Stimulated activated CD8-positive, alpha-beta memory T cell treated with anti-CD3 and anti-CD28 coated beads, Interleukin-7, amount 100 ng/mL, for 1 hour (primary cell): ENCODE results near the gene PYCR2.
"Not testable (repeated sequence)": the region's sequence is repeated elsewhere in the genome, so short reads cannot be mapped to it uniquely, and the experiment has no call there.

Experiments used
- DNase-seq, 2 donors: peaks; one replicate each; pipeline ENCODE4 v3.0.0-alpha.2; 2020; ENCODE audit warnings: low read depth in 2 of 2

The PYCR2 gene

GRCh38 chr1:225942574-225942973 lies 18.5 kb upstream of the PYCR2 start:
- no peak for DNase-seq

DNA sequence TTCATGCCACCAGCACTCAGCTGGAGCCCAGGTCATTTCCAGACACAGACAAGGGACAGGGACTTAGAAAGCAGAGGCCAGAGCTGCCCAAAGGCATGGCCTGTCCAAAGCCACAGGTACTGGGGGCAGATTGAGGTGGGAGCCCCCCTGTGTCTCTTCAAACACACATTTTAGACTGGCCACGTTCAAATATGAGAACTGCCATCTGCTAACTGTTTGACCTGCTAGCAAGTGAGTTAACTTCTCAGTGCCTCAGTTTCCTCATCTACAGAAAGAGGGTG lies 17.8 kb upstream of the PYCR2 start:
- DNase-seq, result no peak

- DNase-seq, result no peak
Measured at GRCh38 chr1:225941187-225941941, 17.3 kb upstream of the PYCR2 start, which contains the start of gene LEFTY2. Gene LEFTY2 (minus strand): TSS chr1:225941220. CDS start chr1:225941140, 80 bp downstream.

DNA sequence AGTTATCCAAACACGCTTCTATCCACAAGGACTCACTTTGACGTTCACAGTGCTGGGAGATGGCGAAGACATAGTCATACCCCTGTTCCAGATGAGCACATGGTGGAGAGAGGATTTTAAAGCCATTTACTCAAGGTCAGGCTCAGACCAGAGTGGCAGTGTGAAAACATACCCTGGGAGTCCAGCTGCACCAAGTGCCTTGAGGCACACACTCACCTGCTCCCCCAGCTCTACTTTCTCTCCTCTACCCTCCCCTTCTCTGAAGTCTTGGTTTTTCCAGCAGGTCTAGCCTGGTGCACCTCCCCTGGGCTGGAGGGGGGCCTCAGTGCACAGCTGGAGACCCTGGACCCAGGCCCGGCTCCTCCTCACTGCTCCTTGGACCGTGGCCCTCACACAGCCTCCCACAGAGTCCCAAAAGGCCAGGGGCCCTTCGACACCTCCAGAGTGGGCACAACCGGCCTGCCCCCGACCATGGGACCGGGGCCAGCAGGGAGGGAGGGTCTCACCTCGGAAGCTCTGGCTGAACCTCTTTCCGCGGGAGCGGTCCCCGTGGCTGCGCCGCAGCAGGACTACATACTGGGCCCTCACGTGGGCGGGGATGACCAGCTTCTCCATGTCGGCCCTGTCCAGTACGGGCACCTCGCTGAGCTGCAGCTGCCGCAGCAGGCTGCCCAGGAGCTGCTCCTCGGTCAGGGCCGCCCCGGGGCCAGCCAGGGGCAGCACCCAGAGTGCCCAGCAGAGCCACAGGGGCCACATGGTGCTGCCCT lies 16.5 kb upstream of the PYCR2 start:
- no peak for DNase-seq

DNA sequence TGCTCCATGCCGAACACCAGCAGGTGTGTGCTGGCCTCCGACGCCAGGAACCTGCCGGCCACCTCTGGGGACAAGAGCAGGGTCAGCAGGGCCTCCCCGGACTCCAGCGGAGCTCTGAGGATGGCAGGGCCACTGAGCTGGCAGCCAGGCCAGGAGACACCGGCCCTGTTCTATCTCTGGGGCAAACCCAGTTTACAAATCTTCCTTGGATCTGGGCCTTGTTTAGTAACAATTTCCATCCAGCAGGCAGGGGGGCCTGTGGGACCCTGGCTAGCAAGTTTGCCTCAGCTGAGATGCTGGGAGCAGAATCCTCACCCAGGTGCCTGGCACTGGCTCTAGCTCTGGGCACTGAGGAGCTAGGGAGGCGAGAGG lies 15.9 kb upstream of the PYCR2 start:
- DNase-seq, result not testable (repeated sequence)

GRCh38 chr1:225939097-225939938 lies 15.3 kb upstream of the PYCR2 start:
- not testable (repeated sequence) for DNase-seq

DNA sequence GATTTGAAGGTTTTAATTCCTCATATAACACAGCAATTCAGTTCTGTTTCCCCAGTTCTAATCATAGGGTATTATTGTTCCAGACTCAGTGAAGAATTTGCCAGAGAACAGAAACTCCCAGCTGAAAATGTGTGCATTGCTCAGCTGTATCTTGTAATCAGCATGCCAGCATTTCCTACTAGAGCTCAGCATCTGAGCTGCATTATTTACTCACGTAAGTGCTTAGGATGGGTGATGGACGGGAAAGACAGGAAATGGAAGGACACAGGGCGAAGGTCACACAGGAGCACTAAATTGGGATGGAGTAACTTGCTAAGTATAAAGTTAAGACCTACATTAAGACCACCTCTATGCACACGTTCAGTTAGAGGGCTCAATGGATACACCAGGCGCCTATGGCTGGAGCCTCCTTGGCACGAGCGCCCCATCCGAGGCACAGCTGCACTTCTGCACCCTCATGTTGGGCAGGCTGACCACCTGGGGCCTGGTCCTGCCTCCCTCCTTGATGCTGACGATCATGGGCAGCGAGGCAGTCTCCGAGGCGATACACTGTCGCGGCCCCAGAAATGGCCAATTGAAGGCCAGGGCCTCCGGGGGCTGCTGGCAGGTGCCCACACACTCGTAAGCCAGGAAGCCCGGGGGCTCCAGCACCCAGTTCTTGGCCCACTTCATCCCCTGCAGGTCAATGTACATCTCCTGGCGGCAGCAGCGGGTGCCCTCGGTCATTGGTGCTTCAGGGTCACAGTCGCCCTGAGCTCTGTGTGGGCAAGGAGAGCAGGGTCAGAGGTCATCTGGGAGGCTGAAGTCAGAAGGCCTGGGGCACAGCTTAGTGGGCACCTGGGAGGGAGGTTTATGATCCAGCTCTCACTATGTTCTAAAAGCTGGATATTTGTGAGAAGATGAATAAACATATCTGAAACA lies 13.3 kb upstream of the PYCR2 start:
- no peak for DNase-seq

DNA sequence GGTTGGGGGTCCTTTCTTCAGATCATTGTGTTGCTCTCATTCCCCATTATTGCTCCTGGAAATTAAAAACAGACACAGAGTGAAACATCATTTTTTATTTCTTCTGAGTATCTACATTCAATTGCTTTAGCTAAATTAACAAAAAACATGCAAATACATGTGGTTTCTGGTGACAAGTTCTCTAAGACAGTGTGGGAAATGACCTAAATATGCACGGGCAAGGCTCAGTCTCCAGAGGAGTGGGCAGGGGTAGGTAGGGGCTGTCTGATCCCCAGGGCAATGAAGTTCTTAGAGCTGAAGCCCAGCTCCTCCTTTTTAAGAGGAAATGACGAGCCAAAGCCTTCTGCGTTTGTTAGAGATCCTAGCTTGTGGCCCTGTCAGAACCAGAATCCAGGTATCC lies 12.5 kb upstream of the PYCR2 start:
- DNase-seq, result no peak

- DNase-seq, result not testable (repeated sequence)
Measured at GRCh38 chr1:225936086-225936485, 12.0 kb upstream of the PYCR2 start.

DNA sequence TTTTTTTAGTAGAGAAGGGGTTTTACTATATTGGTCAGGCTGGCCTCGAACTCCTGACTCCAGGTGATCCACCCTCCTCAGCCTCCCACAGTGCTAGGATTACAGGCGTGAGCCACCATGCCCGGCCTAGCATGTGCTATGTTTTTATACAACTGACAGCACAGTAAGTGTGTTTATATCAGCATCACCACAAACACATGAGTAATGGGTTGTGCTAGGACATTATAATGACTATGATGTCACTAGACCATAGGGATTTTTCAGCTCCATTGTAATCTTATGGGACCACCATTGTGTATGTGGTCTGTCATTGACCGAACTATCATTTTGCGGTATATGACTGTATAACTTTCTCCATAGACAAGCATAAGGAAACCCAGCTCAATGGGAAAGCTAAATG lies 10.7 kb upstream of the PYCR2 start:
- DNase-seq, result no peak

GRCh38 chr1:225933072-225933471 lies 9.0 kb upstream of the PYCR2 start:
- DNase-seq, result no peak

GRCh38 chr1:225931270-225932136 lies 7.5 kb upstream of the PYCR2 start:
- DNase-seq, result no peak

GRCh38 chr1:225930566-225930965 lies 6.5 kb upstream of the PYCR2 start:
- no peak for DNase-seq

GRCh38 chr1:225929462-225929861 lies 5.4 kb upstream of the PYCR2 start:
- DNase-seq, result not testable (repeated sequence)

DNA sequence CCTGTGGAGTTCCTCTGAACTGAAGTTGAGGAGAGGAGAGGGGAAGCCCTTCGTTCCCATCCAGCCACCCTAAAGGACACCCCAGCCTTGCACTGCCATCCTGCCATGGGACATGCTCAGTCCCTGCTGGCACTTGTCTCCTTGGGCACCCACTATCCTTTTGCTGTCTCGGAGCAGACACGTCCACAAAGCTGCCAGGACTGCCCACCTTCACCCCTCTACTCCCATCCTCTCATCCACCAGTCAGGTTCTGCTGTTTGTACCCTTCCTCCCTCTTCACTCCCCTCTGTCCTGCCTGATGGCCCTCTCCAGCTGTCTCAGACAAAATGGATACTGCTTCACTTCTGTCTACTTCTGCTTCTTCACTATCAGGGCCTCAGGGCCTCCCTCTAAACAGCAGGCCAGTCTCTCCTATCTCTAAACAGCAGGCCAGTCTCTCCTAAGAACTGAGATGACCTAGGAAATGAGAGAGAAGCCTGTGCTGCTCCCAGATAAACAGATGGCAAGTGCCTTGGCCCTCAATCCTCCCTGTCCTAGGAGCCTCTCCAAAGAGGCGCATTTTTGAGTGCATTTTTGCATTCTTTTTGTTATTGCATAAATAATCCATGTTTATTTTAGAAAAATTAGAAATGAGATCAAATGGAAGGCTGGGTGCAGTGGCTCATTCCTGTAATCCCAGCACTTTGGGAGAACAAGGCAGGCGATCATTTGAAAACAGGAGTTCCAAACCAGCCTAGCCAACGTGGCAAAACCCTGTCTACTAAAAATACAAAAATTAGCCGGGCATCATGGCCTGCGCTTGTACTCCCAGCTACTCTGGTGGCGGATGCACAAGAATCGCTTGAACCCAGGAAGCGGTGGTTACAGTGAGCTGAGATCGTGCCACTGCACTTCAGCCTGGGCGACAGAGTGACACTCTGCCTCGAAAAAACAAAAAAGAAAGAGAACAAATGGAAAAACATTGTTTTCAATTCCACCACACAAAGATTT lies 4.4 kb upstream of the PYCR2 start:
- DNase-seq, result no peak

DNA sequence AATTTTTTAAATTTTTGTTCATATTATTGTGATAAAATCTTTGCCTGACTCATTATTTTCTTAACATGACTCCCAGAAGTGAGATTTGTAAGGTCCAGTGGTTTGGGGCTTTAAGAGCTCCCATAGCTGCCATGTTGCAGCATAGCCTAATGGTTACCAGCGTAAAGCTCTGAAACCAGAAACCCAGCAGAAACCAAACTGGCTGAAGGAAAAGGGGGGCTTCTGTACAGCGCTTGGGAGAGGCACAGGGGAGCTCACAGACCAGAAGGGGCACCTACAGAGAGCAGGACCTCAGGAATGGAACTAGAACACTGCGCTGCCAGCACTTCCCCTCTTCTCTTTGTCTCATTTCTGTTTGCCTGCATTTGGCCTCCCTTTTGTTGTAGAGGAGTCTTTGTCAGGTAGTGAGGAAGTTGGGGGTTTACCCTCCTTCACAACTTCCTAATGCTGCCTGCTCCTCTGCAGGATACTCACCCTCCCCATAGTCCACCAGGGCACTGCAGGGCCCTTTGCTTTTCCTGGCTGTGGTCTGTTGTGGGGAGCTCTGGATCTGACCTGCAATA lies 2.6 kb upstream of the PYCR2 start:
- DNase-seq, result no peak

GRCh38 chr1:225923381-225923691 lies 714 bp downstream of the PYCR2 start:
- DNase-seq, result no peak

GRCh38 chr1:225921734-225922709 lies 2.0 kb downstream of the PYCR2 start:
- DNase-seq, result no peak
